ENCODE results near the gene WDR44.

GRCh38 chrX:118474586-118474985 is 128.7 kb downstream of the WDR44 start:
- TF ChIP-seq CTCF (IDR thresholded peaks at IDR 0.05) (no peak), EZH2 (IDR thresholded peaks at IDR 0.05; ENCODE audit: borderline replicate concordance, insufficient read depth, low read depth, low read length, poor library complexity, severe bottlenecking) (no peak)
